ENCODE data around the gene FADS6. TPM values are rescaled to one million over a fixed set of nuclear protein-coding genes. Genes with fewer than 3 reads are reported as not detected.

Gene FADS6
- total RNA-seq, 1 donor from 2014 or later, result not detected

DNA sequence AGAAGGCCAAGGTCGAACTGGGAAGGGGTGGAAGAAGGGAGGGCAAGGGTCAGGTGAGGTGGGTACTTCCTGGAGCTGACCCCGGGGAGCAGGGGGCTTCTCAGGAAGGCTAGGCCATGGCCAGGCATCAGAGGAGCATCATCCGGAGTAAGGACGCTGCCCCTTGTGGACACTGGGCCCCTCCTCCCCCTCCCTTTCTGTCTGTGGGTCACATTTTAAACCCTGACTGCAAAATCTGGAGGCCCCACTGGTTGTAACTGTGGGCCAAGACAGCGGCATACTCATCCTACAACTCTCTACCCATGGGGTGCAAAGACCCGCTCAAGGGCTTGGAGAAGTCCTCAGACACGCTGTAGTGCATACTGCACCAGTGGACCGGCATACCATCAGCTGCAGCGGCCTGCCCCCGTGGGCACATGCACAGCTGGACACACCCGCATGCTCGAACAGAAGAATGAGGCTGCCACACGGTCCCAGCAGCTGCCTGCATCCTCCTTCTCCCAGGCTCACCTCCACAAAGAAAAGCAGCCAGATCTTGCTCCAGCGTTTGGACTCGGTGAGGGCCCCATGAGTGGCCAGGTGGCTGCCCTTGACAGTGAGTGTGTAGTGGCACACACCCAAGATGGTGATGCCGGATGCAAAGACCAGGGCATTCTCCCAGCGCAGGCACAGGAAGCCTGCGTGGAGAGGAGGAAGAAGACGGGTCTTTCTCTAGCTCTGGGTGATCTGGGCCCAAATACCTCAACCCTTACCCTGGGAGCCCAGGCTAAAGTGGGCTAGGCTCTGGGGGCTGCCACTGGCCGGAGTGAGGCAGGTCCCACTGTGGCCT is 1.2 kb downstream of the FADS6 start:
- no peak for DNase-seq (ENCODE audit: low read depth)

GRCh38 chr17:74890554-74890953 is 2.9 kb downstream of the FADS6 start:
- no peak for DNase-seq (ENCODE audit: low read depth)

GRCh38 chr17:74888469-74888868 is 5.0 kb downstream of the FADS6 start:
- no peak for DNase-seq (ENCODE audit: low read depth)

GRCh38 chr17:74883241-74883745 is 10.1 kb downstream of the FADS6 start:
- DNase-seq (ENCODE audit: low read depth), result no peak

DNA sequence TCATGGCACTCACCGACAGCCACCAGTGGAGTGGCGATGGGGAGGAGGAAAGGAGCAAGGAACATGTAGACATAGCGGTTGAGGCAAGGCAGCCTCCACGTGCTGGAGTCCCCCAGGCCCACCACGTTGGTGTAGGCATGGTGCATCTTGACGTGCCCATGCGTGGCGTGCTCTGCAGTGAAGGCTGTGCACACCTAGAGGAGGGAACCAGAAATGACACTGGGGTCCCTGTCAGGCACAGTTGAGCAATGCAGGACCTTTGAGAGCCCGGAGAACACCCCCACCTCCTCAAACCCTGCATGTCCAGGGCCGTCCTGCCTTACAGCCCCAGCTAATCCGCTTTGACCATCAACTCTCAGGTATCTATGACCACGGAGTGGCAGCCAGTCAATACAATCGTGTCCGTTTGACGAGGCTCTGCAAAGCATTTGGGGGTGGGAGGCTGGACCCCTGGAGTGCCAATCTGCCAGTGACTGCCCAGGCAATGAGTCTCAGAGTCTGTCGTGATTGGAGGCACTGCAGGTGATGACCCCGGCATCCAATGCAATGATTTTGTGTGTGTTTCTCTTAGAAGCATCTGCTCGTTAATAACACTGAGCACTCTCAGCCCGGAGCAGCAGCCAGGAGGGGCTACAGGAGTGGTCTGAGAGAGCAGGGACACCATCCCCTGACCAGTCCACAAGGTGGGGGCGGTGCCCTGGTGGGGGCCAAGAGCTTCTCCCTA is 10.8 kb downstream of the FADS6 start:
- no peak for DNase-seq (ENCODE audit: low read depth)

DNA sequence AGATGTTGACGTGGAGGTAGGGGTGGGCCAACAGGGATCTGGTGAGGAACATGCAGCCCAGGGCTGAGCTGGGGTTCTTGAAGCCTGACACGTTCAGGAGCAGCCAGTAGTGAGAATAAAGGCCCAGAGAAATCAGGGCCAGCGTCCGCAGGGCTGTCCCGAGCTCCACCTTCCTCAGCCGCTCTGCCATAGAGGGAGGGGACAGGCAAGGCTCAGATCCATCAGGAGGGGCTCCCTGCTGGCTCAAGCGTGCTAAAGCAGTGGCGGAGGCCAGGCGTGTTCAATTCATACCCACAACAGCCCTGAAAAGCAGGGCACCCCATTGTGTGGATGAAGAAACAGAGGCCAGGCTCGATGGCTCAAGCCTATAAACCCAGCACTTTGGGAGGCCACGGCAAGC is 12.4 kb downstream of the FADS6 start:
- no peak for DNase-seq (ENCODE audit: low read depth)

- DNase-seq (ENCODE audit: low read depth), result no peak
Observed at GRCh38 chr17:74879308-74879707, 14.1 kb downstream of the FADS6 start.

DNA sequence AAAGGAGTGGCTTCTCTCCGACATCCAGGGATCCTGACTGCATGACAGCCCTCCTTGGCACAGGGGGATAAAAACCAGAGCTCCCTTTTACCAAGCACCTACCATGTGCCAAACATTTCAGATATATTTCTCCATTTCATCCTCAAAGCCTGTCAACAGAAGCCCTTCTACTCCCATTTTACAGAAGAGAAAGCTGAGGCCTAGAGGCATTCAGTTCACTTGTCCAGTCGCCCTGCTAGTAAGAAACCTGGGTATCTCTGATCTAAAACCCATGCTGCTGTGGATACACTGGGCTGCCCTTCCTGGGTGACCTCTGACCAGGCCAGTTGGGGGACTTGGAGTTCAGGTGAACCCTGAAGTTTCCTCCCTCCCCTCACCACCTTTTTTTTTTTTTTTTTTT is 14.8 kb downstream of the FADS6 start:
- no peak for DNase-seq (ENCODE audit: low read depth)

- DNase-seq (ENCODE audit: low read depth), result no peak
Observed at GRCh38 chr17:74877592-74878548, 15.6 kb downstream of the FADS6 start.

DNA sequence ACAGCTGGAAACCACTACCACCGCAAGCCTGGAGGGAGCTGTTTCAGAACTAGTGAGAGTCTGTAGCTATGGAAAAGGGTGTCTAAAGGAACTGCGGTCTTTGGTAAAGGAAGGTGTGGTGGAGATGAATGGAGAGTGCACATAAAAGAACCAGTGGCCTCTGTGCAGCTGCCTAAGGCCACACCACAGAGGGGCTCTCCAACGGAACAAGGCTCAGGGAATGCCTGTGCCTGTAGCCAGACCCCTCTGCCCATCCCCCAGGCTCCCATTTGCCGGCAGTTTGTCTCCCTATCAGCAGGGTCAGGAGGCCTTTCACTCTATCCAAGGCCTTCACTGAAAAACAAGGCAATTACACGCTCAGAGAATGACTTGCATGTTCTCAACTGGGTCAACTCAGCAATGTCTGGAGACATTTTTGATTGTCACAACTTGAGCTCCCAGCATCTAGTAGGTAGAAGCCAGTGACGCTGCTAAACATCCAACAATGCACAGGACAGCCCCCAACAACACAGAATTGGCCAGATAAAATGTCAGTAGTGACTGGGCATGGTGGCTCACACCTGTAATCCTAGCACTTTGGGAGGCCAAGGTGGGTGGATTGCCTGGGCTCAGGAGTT is 17.3 kb downstream of the FADS6 start:
- DNase-seq (ENCODE audit: low read depth), result no peak

DNA sequence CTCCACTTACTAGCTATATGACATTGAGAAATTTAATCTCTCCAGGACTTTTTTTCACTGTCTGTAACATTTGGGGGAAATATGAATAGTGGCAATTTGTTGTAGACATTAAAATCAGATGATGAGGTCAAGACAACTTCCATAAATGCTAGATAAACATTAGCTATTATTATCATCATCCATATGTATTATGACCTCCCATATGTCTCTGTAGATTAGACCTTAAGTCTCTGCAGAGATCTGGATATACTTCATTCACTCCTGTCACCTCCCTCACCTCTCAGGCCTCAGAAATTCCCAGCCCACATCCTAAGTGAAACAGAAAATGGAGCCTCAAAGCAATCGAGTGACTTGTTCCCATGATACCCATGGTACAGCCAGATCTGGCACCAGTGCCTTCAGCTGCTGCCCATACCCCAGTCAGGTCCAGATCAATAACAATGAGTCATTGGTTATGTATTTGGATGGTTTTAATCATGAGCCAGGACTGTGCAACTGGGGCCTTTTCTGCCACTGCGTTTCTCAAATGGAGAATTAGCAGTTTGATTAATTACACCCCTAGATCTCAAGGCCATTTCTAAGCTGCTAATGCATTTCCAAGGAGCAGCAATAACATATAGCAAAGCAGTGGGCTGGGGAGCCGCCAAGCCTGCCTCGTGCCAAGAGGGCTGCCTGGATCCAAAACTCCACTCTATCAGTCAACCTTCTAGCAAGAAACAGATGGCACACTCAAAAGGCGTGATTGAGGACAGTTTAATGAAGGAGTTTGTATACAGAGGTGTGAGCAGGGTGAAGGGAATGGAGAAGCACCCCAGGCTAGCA is 18.1 kb downstream of the FADS6 start:
- DNase-seq (ENCODE audit: low read depth), result no peak

DNA sequence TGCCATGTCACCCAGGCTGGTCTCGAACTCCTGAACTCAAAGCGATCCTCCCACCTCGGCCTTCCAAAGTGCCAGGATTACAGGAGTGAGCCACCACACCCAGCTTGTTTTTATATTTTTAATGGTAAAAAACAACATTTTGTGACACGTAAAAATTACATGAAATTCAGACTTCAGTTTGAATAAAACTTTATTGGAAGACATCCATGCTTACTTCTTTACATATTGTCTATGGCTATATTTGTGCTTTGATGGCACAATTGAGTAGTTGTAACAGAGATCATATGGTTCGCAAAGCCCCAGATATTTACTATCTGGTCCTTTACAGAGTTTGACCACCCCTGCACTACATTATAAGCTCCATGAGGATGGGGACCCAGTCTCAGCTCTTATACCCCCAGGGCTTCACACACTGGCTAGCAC is 18.8 kb downstream of the FADS6 start:
- no peak for DNase-seq (ENCODE audit: low read depth)

DNA sequence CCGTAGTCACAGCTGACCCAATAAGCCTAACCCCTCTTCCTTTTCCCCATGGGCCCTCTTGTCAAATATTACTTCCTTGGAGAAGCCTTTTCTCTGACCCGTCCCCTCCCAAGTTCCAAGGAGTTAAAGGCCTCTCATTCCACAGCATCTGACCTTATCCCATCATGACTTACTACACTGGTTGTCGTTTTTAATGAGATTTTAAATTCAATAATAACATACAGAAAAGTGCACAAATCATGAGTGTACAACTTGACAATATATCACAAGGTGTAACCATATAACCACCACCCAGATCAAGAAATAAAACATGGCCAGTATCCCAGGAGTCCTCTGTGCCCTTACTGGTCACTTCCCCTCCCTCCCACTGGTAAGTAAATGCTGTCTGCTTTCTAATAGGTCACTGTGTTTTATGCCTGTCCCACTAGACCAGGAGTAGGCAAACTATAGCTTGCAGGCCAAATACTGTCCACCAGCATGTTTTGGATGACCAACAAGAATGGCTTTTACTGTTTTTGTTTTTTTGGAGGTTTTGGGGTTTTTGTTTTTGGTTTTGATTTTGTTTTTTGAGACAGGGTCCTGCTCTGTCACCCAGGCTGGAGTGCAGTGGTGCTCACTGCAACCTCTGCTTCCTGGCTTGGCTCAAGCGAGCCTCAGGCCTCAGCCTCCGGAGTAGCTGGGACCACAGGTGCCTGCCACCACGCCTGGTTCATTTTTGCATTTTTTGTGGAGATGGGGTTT is 19.4 kb downstream of the FADS6 start:
- no peak for DNase-seq (ENCODE audit: low read depth)

- DNase-seq (ENCODE audit: low read depth), result peak; percentile 100
Observed at GRCh38 chr17:74873037-74873873, 20.2 kb downstream of the FADS6 start.

GRCh38 chr17:74872313-74873036 is 21.0 kb downstream of the FADS6 start, which contains the start of gene FDXR:
TSS of gene FDXR (minus strand) at chr17:74872994. CDS start at chr17:74872944, 50 bp downstream.
- DNase-seq (ENCODE audit: low read depth), result no peak

GRCh38 chr17:74871356-74872076 is 21.9 kb downstream of the FADS6 start:
- no peak for DNase-seq (ENCODE audit: low read depth)

DNA sequence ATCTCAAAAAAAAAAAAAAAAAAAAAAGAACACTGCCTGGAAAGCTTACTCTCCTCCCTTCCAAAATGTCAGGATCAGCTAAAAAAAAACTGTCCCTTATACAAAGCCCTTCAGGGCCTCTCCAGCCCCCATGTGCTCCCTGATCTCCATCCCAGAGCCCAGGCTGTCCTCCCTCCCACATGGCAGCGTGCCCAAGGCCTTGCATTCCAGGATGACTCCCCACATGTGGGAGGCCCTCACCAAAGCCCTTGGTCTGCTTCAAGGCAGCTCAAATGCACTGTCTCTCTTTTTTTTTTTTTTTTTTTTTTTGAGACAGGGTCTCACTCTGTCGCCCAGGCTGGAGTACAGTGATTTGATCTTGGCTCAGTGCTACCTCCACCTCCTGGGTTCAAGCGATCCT is 22.9 kb downstream of the FADS6 start:
- peak; percentile 47 for DNase-seq (ENCODE audit: low read depth)

All from myocyte (in vitro differentiated cells).